K562 (cell line): ENCODE results near the gene NDUFV3. TPM values are rescaled to one million over a fixed set of nuclear protein-coding genes. Genes with fewer than 3 reads are reported as not detected.

ENCODE experiments used
- ATAC-seq: fragments of 200-7000 bp; cut with Tn5 transposase; 3 replicates; pipeline ENCODE4 v1.9.1; 2020; ENCODE audit warnings: moderate library complexity
- BruUV-seq: library from RNA; stranded (reverse); fragments of 400-500 nt; replicated peaks from 2 replicates; lab custom pipeline; 2021; lab: Mats Ljungman, UMichigan
- CTCF ChIA-PET: fragments of 300-600 bp; formaldehyde crosslinking; extraction: SDS; loops from one replicate; lab custom pipeline; 2021; ENCODE audit warnings: low intra/inter-chr PET ratio; lab: Yijun Ruan, JAX
- POLR2A ChIA-PET: fragments of 300-600, 350-650 bp; sonication (Branson Sonifier 250); formaldehyde crosslinking; extraction: SDS; loops from one replicate; lab custom pipeline; 2021; ENCODE audit warnings: antibody characterized with exemption, inconsistent platforms; lab: Yijun Ruan, JAX
- DNase-seq, 4 experiments: peaks; one replicate each; pipeline versions ENCODE4 v3.0.0 to v3.0.0-alpha.2; 2011 to 2018; ENCODE audit warnings: low spot score in 3 of 4, mixed read lengths in 3 of 4; ENCODE audit errors: extremely low read depth in 1 of 4
- FAIRE-seq: peaks from 2 replicates; lab custom pipeline; 2011; peaks lifted over from hg19 to GRCh38; lab: Jason Lieb, UNC
- H2AFZ ChIP-seq: 2 replicates; pipeline ENCODE4 v1.6.0; 2011; ENCODE audit warnings: low read depth, low read length, control low read depth, inconsistent platforms
- H3K27ac ChIP-seq: fragments of 200-600 bp; 3 replicates; pipeline ENCODE4 v1.8.0; 2011; ENCODE audit warnings: low read depth, mild to moderate bottlenecking, control low read depth, inconsistent platforms, low read length, moderate library complexity, mixed read lengths; ENCODE audit errors: extremely low read depth
- H3K27me3 ChIP-seq, 2 experiments: fragments of 300-600 bp in 1 of 2; 2 replicates in 1 of 2; 3 replicates in 1 of 2; pipeline versions ENCODE4 v1.6.0 to v1.8.0; 2011; ENCODE audit warnings: inconsistent platforms in 2 of 2, low read length in 2 of 2, mild to moderate bottlenecking in 1 of 2, mixed read lengths in 1 of 2, moderate library complexity in 1 of 2; ENCODE audit not compliant: control insufficient read depth in 2 of 2, insufficient read depth in 2 of 2
- H3K36me3 ChIP-seq: fragments of 300-600 bp; 3 replicates; pipeline ENCODE4 v1.8.0; 2011; ENCODE audit warnings: mild to moderate bottlenecking, low read length, inconsistent platforms; ENCODE audit not compliant: control insufficient read depth, insufficient read depth
- H3K4me1 ChIP-seq, 2 experiments: fragments of 200-600 bp in 1 of 2; replicated peaks in 1 of 2; 2 replicates in 1 of 2; 3 replicates in 1 of 2; pipeline versions ENCODE4 v1.5.1 to v1.8.0; 2011; ENCODE audit warnings: inconsistent platforms in 2 of 2, low read length in 2 of 2, mild to moderate bottlenecking in 1 of 2, mixed read lengths in 1 of 2, moderate library complexity in 1 of 2; ENCODE audit not compliant: control insufficient read depth in 2 of 2, insufficient read depth in 2 of 2
- H3K4me2 ChIP-seq: 2 replicates; pipeline ENCODE4 v1.6.1; 2011; ENCODE audit warnings: low read length, control low read depth, inconsistent platforms, mixed read lengths; ENCODE audit not compliant: insufficient read depth
- H3K4me3 ChIP-seq: fragments of 200-600 bp; sonication (generic), shearing (Covaris generic); 2 replicates; pipeline ENCODE4 v1.5.1; 2016; ENCODE audit warnings: control low read depth, inconsistent platforms
- H3K79me2 ChIP-seq: fragments of 200-600 bp; 3 replicates; pipeline ENCODE4 v1.8.0; 2011; ENCODE audit warnings: low read length, inconsistent platforms; ENCODE audit not compliant: control insufficient read depth, insufficient read depth
- H3K9ac ChIP-seq, 2 experiments: 2 replicates each; pipeline versions ENCODE4 v1.6.0 to v1.6.1; 2011; ENCODE audit warnings: low read depth in 2 of 2, low read length in 2 of 2, control low read depth in 1 of 2, inconsistent platforms in 1 of 2, mild to moderate bottlenecking in 1 of 2, mixed read lengths in 1 of 2; ENCODE audit not compliant: insufficient read depth in 1 of 2
- H3K9me1 ChIP-seq: one replicate; pipeline ENCODE4 v1.6.0; 2011; ENCODE audit warnings: inconsistent platforms, mild to moderate bottlenecking, low read length, moderate library complexity; ENCODE audit not compliant: control insufficient read depth, insufficient read depth
- H3K9me3 ChIP-seq: replicated peaks from 2 replicates; pipeline ENCODE4 v1.5.1; 2011; ENCODE audit warnings: low read depth, low read length, inconsistent platforms; ENCODE audit not compliant: control insufficient read depth, insufficient read depth
- H4K20me1 ChIP-seq: replicated peaks from 2 replicates; pipeline ENCODE4 v1.6.1; 2011; ENCODE audit warnings: low read length, inconsistent platforms, mixed read lengths; ENCODE audit not compliant: control insufficient read depth, insufficient read depth
- CBX2 ChIP-seq: fragments of 200-600 bp; sonication (generic); IDR thresholded peaks from one replicate; pipeline ENCODE4 v1.6.1; 2012; ENCODE audit warnings: mild to moderate bottlenecking, low read length, inconsistent platforms; ENCODE audit not compliant: insufficient read depth, poor library complexity, severe bottlenecking
- EP400 ChIP-seq: fragments of 450-650 bp; IDR thresholded peaks from 2 replicates; pipeline ENCODE4 v1.6.1; 2017; ENCODE audit warnings: antibody characterized with exemption, mild to moderate bottlenecking, moderate library complexity
- HLTF ChIP-seq: fragments of 450-650 bp; IDR thresholded peaks from 2 replicates; pipeline ENCODE4 v1.6.1; 2016
- MAZ ChIP-seq, 2 experiments: fragments of 450-650 bp in 1 of 2; sonication (generic) in 1 of 2; formaldehyde crosslinking; IDR thresholded peaks in 1 of 2; conservative IDR thresholded peaks in 1 of 2; 2 replicates each; pipeline versions ENCODE4 v1.4.0 to v1.5.0; 2020; ENCODE audit warnings: mild to moderate bottlenecking in 1 of 2, missing genetic modification reagents in 1 of 2
- MBD2 ChIP-seq: sonication (generic); IDR thresholded peaks from 2 replicates; pipeline ENCODE4 v1.6.1; 2016; ENCODE audit warnings: low read depth, borderline replicate concordance
- NKRF ChIP-seq: fragments of 450-650 bp; IDR thresholded peaks from 2 replicates; pipeline ENCODE4 v1.6.1; 2016; ENCODE audit warnings: borderline replicate concordance
- RBM34 ChIP-seq: fragments of 200-400 bp; formaldehyde crosslinking; IDR thresholded peaks from 2 replicates; pipeline ENCODE4 v1.6.1; 2018; ENCODE audit warnings: low read length, borderline replicate concordance; ENCODE audit not compliant: insufficient read depth
- STAT6 ChIP-seq: sonication (generic); formaldehyde crosslinking; IDR thresholded peaks from 2 replicates; pipeline ENCODE4 v1.8.1; 2023; ENCODE audit warnings: mild to moderate bottlenecking, missing genetic modification reagents
- ZNF274 ChIP-seq: IDR thresholded peaks from 2 replicates; pipeline ENCODE4 v1.6.1; 2011; ENCODE audit warnings: low read depth, mild to moderate bottlenecking, low read length, moderate library complexity, borderline replicate concordance
- WGBS: fragments of 100-300 bp; shearing (Covaris generic); methylation state at CpG from one replicate; pipeline ENCODE4 v1.1.6; 2016; ENCODE audit warnings: low coverage, mixed read lengths; ENCODE audit not compliant: insufficient coverage; ENCODE audit errors: missing lambda C conversion rate; 5-methylcytosine and 5-hydroxymethylcytosine counted together
- in situ Hi-C: fragments of 300-500 bp; cut with MboI; formaldehyde crosslinking; loops from 4 replicates; pipeline ENCODE4 v1.15.0; 2018; ENCODE audit warnings: inconsistent platforms, mixed read lengths
- intact Hi-C: fragments of 100-400 bp; cut with micrococcal nuclease; formaldehyde crosslinking; loops from 2 replicates; pipeline ENCODE4 v1.14.2; 2022
- polyA plus RNA-seq, 8 experiments: library from polyadenylated mRNA; depleted of rRNA in 4 of 8; stranded (reverse) in 5 of 8; unstranded in 3 of 8; fragments of >200 nt; fragmentation: Nextera tagmentation in 2 of 8; fragmentation: Illumina TruSeq in 1 of 8; extraction: Ambion mirVana in 2 of 8; extraction: Trizol in 1 of 8; gene quantifications; 2 replicates each; pipeline versions ENCODE4 v1.2.1 to v1.2.3, GENCODE V29; 2011 to 2014; ENCODE audit warnings: inconsistent platforms in 1 of 8, missing spikeins in 1 of 8
- total RNA-seq, 7 experiments: library from RNA; depleted of rRNA in 6 of 7; stranded (reverse); fragments of >200 nt in 6 of 7; fragmentation: Illumina TruSeq in 2 of 7; extraction: Trizol in 2 of 7; gene quantifications; 2 replicates each; pipeline versions ENCODE4 v1.2.1 to v1.2.3, GENCODE V29; 2011 to 2021; ENCODE audit warnings: low replicate concordance in 1 of 7
- TF ChIP-seq, protein P1 (sequence below): fragments of 450-650 bp; IDR thresholded peaks from 2 replicates; pipeline ENCODE4 v1.6.1; 2016; ENCODE audit warnings: low read depth, mild to moderate bottlenecking, moderate library complexity

Gene NDUFV3
- total and polyA plus RNA-seq, 9 of the 15 experiments (the other 6 are each of a cell fraction or from before 2014, with no cell fraction given): 19.1 to 87.8 (median 74.3) TPM

GRCh38 chr21:42861311-42861847 is 31.7 kb upstream of the NDUFV3 start:
- 94% methylated on average over 10 of the region's 10 CpGs for WGBS
- peaks cover 21% of the 10 kb centered on the region for H4K20me1 ChIP-seq
- H3K9me3 ChIP-seq: no peaks in the 10 kb centered on the region
- intact Hi-C loops: no loop called here
- POLR2A ChIA-PET: interaction anchor here (1.0 kb wide), 1 partner anchor 18 kb away, joined by 5 read pairs; the partner anchor contains the start of gene WDR4
- H3K4me3 ChIP-seq: no peak overlapping the region
- peaks cover 0 to 36% of the 10 kb centered on the region in 2 experiments; a peak in 1 of 5 replicates for H3K4me1 ChIP-seq
- H2AFZ ChIP-seq: no peak overlapping the region
- in situ Hi-C loops: no loop called here
- H3K4me2 ChIP-seq: no peak overlapping the region
- TF ChIP-seq MBD2: no peak
- no peak for TF ChIP-seq HLTF
- TF ChIP-seq ZNF274: no peak
- no peak for TF ChIP-seq CBX2
- no peak for TF ChIP-seq NKRF
- TF ChIP-seq RBM34: no peak
- TF ChIP-seq STAT6 (CRISPR knock-in tag): no peak
- TF ChIP-seq EP400: no peak
- no peak for TF ChIP-seq MAZ (CRISPR knock-in tag; conservative IDR thresholded peaks at IDR 0.05 in 1 of 2, IDR thresholded peaks at IDR 0.05 in 1 of 2)
- TF ChIP-seq, protein P1, sequence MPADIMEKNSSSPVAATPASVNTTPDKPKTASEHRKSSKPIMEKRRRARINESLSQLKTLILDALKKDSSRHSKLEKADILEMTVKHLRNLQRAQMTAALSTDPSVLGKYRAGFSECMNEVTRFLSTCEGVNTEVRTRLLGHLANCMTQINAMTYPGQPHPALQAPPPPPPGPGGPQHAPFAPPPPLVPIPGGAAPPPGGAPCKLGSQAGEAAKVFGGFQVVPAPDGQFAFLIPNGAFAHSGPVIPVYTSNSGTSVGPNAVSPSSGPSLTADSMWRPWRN: no peak
- CTCF ChIA-PET: interaction anchor here (0.5 kb wide), 1 partner anchor 40 kb away, joined by 3 read pairs; no protein-coding TSS in a partner anchor
- H3K9me1 ChIP-seq: peaks cover 3% of the 10 kb centered on the region
- BruUV-seq: no TSS peak
- ATAC-seq: no peak
- no peak overlapping the region for H3K27ac ChIP-seq
- peaks cover 77% of the 10 kb centered on the region for H3K79me2 ChIP-seq
- H3K27me3 ChIP-seq: no peaks in the 10 kb centered on the region
- H3K9ac ChIP-seq: no peak overlapping the region
- DNase-seq: no peak
- H3K36me3 ChIP-seq: peaks cover 95% of the 10 kb centered on the region
- FAIRE-seq: no peak
